Activated CD8-positive, alpha-beta memory T cell treated with anti-CD3 and anti-CD28 coated beads for 1 hour (primary cell): ENCODE data around the gene MED12L.
"Not testable (repeated sequence)": the region's sequence is repeated elsewhere in the genome, so short reads cannot be mapped to it uniquely, and the experiment has no call there.

Source experiments
- DNase-seq, 2 donors: peaks; one replicate each; pipeline ENCODE4 v3.0.0-alpha.2; 2020; ENCODE audit warnings: low read depth in 1 of 2; ENCODE audit errors: extremely low read depth in 1 of 2

MED12L gene

DNA sequence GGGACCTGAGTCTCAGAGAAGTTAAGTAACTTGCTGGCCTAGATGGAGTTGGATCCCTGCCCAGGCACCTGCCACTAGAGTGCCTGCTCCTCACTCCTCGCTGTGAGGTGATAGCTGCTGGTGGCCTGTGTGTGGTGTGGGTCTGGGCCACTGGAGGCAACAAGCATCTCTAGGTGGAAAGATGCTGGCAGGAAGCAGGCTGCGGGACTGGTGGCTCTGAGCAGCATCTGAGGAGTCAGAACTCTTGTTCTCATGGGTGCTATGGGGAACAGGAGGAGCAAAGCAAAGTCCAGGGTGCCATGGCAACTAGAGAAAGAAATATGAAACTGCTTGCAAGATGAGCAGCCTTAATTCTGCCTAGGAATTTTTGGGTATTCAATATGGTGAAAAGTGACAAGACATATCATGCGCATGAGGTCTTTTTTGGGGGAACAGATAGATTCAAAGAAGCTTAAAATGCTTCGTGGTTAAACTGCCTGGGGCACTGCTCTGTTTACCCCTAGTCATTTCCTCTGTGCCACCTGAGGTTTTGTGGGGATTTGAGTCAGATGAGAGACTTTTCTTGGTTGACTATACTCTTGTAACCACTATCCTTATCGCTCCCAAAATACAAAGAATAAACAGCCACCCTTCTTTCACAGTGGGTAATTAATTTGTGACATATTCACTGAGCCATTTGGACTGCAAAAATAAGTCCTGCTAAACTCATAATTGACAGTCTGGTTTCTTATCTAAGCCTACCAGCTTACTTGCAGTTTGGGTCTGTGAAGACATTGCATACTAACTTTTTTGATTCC, 50.3 kb downstream of the MED12L start:
- DNase-seq = peak in 1 of 2 donors; percentile 7

DNA sequence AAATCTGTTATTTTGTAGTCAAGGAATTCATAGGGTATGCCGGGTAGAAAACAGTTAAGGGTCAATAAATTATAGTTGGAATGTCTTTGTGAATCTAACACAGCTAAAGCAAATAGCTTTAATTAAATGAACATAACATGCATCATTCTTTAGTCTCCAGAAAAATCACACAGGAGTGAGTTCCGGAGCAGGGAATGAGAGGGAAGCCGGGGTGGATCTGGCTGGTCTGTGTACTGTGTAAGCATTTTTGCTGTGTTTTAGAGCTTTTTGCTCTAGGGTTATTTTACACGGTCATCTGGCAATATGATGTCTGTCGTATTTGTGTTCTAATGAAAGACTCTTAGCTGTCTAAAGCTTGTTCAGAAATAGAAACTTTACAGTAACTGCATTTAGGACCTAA, 57.5 kb downstream of the MED12L start:
- no peak for DNase-seq

DNA sequence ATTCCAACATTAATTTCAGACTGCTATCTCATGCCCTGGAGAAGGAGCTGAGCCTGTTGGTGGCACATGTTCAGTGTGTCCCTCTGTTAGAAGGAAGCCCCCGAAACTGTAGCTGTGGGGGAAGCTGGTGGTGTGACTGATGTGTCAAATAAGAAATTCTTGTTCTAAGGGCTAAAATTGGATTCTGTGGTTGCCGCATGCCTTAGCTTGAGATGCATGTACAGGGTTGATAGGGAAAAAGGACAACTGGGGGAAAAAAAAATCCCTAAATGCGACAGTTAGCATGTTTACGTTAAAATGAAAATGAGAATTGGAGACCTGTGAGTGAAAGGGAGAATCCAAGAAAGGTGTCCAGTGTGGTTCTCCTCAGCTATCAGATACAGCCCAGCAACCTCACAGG, 58.6 kb downstream of the MED12L start:
- DNase-seq = no peak

DNA sequence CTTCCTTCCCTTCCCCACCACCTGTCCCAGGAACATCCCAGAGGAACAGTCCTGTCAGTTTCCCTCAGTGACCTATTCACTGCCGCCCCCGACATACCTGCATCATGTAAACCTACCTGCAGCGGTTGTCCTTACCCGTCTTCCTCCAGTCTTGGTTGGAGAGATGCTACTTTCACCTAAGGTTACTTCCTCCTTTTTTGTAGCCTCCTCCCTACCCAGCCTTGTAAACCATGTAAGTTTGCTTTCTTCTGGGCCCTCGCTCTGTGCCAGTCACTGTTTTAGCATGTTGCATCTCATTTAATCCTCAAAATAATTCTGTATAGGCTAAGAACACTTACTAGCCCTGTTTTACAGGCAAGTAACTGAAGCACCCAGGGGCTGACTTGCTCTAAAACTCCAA, 59.3 kb downstream of the MED12L start:
- no peak for DNase-seq

DNA sequence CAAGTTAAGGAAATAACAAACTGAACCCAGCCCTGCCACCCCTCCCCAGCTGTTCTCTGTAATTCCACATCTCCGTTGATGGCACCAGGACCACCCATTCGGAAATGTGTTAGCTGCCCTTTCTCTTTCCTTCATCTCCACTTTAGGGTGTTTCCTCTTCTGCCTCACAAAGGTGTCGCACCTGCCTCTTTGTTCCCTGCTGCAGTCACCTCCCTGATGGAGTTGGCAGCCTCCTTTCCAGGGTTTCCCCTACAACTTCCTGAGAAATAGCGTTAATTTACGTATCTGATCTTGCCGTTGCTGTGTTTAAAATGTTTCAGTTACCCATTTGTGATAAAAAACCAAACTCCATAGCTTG, 60.2 kb downstream of the MED12L start:
- DNase-seq = no peak

DNA sequence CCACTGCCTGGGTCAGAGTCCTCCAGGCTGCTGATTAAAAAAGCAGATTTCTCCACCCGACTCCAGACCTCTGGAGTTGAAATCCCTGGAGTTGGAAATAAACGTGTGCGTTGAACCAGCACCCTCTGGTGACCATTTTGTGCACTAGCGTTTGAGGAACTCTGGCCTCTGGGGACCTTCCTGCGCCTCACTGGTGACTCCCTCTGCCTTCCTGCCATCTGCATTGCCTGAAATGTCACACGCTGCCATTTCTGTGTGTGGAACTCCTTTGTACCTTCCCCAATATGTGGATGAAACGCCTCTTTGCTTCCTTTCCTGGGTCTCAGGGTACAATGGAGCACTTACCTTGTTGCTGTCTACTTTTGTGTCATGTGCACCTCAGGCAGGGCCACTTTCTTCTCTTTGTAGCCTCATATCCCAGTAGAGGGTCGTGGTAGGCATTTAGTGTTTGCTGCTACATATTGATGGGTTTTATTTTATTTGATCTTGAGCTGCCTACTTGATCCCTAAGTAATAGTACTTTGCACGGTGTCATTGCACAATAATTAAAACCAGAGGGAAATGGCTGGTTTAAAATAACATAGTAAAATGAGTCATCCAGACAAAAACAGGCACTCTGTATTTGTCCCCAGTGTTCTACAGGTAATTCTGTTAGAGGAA, 60.7 kb downstream of the MED12L start:
- peak in 1 of 2 donors; percentile 24 for DNase-seq

DNA sequence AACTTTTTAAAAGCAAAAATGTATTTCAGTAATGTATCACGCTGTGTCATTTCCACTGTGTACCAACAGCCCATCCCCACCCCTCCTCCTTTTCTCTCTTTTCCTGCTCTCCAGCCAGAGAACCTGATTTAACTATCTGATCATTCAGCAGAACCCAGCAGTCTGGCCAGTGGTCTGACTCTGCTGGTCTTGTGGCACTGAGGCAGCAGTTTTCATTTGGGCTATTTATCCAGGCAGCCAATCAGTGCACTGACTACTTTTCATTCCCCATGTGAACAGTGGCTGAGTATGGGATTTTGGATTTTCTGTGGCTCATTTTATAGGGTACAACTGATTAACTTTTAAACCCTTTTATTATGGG, 61.2 kb downstream of the MED12L start:
- no peak for DNase-seq

DNA sequence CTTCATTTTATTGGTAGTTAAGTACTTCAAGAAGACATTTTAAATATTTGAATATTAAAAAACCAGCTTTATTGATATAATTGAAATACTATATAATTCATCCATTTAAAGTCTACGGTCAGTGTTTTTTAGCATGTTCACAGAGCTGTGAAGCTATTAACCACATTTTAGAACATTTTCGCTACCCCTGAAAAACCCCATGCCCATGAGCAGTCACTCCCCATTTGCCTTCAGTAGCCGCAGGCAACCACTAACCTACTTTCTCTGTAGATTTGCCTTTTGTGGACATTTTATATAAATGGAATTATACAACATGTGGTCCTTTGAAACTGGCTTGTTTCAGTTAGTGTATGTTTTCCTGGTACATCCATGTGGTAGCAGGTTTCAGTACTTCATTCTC, 61.8 kb downstream of the MED12L start:
- DNase-seq = no peak

DNA sequence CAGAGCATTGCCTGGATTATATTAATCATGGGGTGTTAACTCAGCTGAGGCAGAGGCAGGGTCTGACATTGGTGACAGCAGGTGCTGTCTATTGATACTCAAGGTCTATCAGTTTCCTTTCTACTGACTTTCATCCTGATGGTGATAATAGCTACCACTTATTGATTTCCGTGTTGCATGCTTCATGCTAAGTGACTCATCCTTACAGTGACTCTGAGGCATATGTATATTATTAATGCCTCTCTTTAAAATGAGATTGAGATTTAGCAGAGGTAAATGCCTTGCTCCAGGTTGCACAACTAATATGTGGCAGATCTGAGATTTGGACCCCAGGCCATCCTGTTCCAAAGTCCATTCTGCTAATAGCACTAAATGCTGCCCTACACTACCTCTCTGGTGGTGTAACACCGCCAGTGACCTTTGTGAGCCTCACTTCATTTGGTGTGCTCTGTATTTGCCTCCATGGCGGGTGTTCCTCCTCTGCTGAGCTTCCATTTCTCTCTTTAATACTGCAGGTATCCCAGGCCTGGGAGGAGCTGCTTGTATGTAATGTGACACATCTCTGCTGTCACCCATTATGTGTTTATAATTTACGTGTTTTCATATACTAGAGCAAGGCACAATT, 67.1 kb downstream of the MED12L start:
- no peak for DNase-seq

DNA sequence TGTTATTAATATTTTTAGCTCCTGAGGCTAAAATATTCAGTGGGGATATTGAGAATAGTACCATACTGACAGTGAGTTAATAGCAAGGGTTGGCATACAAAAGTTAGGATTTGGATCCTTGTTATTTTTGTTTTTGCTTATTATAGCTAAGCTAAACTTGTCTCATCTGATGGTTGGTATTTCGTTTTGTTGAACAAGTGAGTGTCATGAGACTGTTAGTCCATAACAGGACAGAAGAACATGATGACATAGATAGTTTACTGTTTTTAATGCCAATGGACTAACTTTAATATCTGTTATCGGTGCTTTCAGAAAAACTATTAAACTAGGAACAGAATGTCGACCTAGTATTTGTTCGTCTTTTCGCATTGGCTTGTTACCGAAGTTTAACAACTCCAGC, 69.1 kb downstream of the MED12L start:
- DNase-seq = no peak

DNA sequence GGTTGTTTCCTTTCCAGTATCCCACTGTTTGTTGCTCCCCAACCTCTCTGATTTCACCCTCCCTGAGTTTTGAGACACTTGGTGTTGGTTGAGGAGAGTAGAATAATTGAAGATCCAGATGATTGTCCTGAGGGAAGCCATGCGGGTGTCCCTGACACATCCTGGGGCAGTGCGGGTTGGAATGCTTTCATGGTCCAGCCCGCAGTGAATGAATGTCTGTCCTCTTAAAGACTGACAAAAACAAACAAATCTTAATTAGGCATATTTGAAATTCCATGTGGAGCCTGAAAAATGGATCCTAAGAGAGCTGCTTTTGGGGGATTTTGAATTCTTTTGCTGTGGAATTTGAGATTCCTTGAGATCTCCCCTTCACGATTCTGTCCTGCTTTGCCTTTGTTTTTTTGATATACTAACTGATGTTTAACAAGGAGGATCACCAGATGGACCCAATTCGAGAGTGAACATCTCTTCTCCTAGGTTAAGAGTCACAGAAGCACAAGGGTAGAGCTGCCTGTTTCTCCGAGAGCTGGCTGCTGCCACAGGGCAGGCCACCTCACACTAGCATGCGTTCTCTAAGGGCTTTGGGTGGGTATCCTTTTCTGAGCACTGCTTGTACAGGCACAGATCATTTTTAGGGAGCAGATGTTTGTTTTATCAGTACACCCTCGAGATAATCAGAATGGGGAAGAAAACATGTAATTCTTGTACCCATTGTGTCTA, 70.1 kb downstream of the MED12L start:
- no peak for DNase-seq

DNA sequence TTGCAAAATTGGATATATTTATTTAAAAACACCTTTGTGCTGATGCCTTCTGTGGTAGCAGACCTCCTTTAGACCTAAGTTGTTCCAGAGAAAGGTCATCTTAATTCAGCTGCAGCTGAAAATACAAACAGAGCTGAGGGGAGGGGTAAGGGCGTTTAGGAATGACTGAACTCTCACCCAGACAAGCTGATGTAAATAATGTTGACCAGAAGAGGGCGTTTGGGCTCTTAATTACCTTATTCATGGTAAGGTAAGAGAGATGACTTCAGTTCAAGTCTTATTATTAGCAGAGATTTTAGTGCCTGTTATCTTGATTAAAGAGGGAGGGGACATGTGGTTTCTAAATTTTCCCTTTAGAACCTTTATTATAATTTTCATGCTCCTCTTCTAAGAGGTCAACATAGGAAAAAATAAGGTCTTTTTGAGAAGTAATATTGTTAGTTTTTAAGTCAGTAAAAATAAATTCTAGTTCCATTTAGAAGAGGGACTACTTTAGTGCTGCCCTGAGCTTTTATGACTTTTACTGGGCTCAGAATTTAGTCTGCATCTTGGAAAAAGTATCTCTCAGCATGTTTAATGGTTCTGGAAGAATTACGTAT, 71.3 kb downstream of the MED12L start:
- DNase-seq = no peak

DNA sequence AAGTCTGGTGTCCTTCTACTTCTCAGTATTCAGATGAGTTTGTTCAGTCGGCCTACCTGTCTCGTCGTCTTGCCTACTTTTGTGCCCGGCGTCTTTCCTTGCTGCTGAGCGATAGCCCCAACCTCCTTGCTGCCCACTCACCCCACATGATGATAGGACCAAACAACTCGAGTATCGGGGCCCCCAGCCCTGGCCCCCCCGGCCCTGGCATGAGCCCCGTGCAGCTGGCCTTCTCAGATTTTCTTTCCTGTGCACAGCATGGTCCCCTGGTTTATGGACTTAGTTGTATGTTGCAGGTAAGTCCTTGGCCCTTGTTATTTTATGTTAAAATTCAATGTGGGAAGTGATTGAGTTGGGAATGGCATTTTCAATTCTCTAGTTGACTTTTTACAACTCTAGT, 74.3 kb downstream of the MED12L start:
- DNase-seq = no peak

DNA sequence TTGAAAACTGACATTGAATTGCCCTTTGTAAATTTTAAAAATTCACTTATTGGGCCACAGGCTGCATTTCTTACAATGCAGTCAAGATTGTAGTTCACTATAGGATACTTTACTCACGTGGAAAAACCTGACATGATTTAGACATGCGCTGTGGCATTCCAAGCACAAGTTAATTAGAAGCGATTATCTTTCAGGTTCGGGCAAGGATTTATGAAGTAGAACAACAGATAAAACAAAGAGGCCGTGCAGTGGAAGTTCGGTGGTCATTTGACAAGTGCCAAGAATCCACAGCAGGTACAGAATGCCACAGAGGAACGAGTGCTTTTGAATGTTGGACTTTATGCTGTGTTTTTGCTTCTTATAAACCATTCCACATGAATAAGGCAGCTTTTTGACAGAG, 79.8 kb downstream of the MED12L start:
- no peak for DNase-seq

DNA sequence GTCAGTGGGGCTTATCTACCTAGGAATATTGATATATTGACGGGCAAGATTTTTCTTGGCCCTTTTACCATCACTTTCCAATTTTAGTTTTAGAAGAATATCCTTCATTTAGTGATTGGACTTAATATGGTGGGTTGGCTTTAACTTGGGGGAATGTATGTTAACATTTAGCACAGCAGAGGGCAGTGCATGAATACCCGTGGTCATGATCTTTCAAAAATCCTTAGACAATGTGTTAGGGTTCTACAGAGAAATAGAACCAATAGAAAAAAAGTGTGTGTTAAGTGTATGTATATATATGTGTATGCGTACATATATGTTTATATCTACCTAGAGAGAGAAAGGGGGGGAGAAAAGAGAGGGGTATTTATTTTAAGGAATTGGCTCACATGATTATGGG, 80.7 kb downstream of the MED12L start:
- no peak for DNase-seq

DNA sequence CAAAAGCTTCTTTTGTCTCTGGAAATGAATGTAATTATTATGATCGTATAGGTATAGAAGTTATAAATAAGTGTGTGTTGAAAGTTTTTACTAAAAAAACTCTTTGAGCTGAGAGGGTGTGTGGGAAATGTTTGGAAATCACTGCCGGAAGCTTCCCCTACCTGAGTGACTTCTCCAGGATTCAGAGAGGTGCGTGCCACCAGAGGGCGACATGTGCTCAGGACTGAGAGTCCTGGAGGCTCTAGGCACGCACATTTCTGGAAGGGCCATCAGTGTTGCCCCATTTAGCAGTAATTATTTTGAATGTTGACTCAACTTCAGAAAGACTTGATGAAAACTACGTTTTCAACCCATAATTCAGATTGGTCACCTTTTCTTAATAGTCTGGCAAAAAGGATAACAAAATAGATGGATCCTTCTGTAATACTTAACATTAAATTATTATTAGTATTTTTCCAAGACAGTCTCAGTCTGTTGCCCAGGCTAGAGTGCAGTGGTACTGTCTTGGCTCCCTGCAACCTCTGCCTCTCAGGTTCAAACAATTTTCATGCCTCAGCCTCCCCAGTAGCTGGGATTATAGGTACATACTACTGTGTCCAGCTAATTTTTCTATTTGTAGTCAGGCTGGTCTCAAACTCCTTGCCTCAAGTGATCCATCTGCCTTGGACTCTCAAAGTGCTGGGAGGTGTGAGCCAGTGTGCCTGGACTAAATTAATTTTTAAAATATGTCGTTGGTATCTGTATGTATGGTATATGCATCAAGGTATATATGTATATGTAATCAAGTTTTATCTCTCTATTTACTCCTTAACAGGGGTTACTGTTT, 83.0 kb downstream of the MED12L start:
- DNase-seq = peak; percentile 60 to 76

DNA sequence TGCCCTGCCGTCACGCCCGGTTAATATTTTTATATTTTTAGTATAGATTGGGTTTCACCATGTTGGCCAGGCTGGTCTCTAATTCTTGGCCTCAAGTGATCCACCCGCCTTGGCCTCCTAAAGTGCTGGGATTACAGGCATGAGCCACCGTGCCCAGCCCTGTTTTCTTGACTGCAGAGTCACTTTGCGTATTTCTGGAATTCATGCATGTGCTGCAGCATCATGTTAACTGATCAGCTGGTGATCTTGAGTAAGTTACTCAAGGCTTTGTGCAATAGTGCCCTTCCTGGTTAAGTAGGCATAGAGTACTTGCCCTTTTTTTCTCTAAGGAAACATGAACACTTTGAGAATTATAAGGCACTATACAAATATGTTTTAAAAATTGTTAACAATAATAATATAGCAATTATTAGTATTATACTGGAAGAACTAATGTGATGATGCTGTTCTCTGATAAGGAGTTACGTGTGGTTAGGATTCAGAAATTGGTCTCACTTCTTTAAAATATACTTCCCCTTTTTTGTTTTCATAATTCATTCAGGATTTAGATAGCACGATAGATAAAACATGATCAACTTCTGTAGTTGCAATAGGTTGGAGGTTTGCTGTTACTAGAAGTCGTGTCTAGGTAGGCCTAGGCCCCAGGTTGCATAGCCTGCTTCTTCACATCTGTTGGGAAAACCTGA, 83.9 kb downstream of the MED12L start:
- no peak for DNase-seq

DNA sequence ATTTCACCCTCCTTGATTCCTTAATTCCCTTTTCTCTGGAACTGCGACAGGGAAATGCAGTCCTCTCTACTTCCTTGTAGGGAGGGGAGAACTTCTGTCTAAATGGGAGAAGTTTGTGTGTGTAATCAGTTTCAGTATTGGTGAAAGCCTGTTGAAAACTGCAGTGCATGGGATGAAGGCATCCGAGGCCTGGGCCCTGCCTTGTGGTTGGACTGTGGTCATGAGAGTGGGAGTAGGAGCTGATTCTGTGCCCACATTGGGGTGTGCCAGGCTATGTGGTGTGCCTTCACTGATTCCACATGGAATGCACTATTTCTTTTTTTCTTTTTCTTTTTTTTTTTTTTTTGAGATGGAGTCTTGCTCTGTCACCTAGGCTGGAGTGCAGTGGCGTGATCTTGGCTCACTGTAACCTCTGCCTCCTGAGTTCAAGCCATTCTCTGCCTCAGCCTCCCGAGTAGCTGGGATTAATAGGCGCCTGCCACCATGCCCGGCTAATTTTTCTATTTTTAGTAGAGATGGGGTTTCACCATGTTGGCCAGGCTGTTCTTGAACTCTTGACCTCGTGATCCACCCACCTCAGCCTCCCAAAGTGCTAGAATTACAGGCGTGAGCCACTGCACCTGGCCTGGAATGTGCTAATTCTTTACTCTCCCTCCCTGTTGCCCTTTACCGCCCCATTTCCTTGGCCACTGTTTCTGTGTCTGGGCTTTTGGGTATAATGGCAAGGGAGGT, 84.7 kb downstream of the MED12L start:
- DNase-seq = not testable (repeated sequence)

DNA sequence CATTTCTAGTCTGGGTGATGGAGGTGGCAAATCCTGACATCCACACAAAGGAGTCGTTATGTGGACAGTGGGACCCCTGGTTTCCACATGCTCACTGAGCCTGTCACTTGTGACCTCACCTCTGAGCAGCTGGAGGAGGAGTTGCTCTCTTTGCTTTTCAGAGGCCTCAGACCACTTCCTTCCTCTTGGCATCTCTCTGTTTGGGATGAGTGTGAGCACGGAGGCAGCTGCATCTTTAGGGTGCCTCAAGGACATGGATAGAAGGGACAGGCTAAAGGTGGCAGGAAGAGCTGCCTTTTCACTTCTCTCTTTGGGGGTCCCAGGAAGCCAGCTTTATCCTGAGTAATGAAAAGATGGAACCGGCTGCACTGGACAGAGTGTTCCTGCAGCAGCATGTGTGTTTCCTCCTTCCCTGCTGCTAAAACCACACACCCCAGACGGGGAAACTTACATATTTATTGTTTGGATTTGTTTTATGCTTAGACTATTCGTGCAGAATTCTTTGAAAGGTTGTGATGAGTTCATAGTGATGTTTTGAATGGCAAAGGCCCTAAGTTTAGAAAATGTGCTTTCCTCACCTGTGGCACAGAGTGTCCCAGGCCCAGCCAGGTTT, 85.8 kb downstream of the MED12L start:
- DNase-seq = no peak
